ENCODE data around the gene TNNC1. TPM values are rescaled to one million over a fixed set of nuclear protein-coding genes. Genes with fewer than 3 reads are reported as not detected.

Gene TNNC1
- total and polyA plus RNA-seq, 10 of the 15 experiments (the other 5 are each of a cell fraction or from before 2014, with no cell fraction given): 0.13 to 1.3 (median 0.53) TPM; not detected in 2

- in situ Hi-C loops (cut with MboI): no loop called here
- DNase-seq (ENCODE audit: low read depth, low spot score) (no peak), ATAC-seq (no peak), FAIRE-seq (no peak)
- intact Hi-C loops (cut with micrococcal nuclease; ENCODE audit: unreplicated experiment): no loop called here
- ChIA-PET CTCF (no interaction called here), SMC1A (ENCODE audit: uncharacterized antibody, unreplicated experiment) (no interaction called here), POLR2A (no interaction called here), RAD21 (ENCODE audit: unreplicated experiment) (no interaction called here)
- Histone ChIP-seq H3K4me2 (ENCODE audit: control insufficient read depth, insufficient read depth) (no peak overlapping the region), H2AFZ (ENCODE audit: control insufficient read depth, low read depth, low read length) (no peak overlapping the region), H3K4me1 (ENCODE audit: control insufficient read depth, insufficient read depth, low read length) (no peaks in the 10 kb centered on the region), H3K9ac (ENCODE audit: control insufficient read depth, insufficient read depth, low read length) (no peak overlapping the region), H3K9me3 (replicated peaks; ENCODE audit: control insufficient read depth, insufficient read depth, low read length) (no peaks in the 10 kb centered on the region), H3K27me3 (replicated peaks in 1 of 2; ENCODE audit: control insufficient read depth in 2 of 2, insufficient read depth in 2 of 2, low read length in 1 of 2) (no peaks in the 10 kb centered on the region), H4K20me1 (ENCODE audit: control insufficient read depth, insufficient read depth) (no peaks in the 10 kb centered on the region), H3K79me2 (ENCODE audit: control insufficient read depth, insufficient read depth, low read length) (no peaks in the 10 kb centered on the region), H3K27ac (ENCODE audit: control insufficient read depth, insufficient read depth) (no peak overlapping the region), H3K36me3 (ENCODE audit: control insufficient read depth in 2 of 2, insufficient read depth in 2 of 2, low read length in 1 of 2) (peaks cover 18 to 31% of the 10 kb centered on the region in 2 experiments), H3K4me3 (no peak overlapping the region)
- WGBS (ENCODE audit: insufficient coverage, insufficient replicate concordance, low lambda C conversion rate, missing lambda C conversion rate): 89% methylated on average over 10 of the region's 10 CpGs
- TF ChIP-seq ATF3 (IDR thresholded peaks at IDR 0.05; ENCODE audit: borderline replicate concordance, extremely low read depth, low read depth, low read length) (no peak), ELK1 (IDR thresholded peaks at IDR 0.05; ENCODE audit: low read depth, low read length) (no peak), PML (IDR thresholded peaks at IDR 0.05; ENCODE audit: low read length) (no peak), FOXM1 (IDR thresholded peaks at IDR 0.05; ENCODE audit: low read depth, low read length) (no peak)
- no TSS peak for BruUV-seq (replicated peaks)
Observed at GRCh38 chr3:52484680-52485461, 31.0 kb upstream of the TNNC1 start.
